IMR-90 (cell line): ENCODE measurements around the gene PPM1L. TPM values are rescaled to one million over a fixed set of nuclear protein-coding genes. Genes with fewer than 3 reads are reported as not detected.

ENCODE experiments used
- ATAC-seq: fragments of 200-7000 bp; cut with Tn5 transposase; 2 replicates; pipeline ENCODE4 v1.9.1; 2020; ENCODE audit warnings: low read depth, mild to moderate bottlenecking, moderate library complexity
- BruUV-seq: library from RNA; stranded (reverse); fragments of 400-500 nt; replicated peaks from 2 replicates; lab custom pipeline; 2021; lab: Mats Ljungman, UMichigan
- CTCF ChIA-PET: fragments of 300-600 bp; formaldehyde crosslinking; extraction: SDS; loops from one replicate; lab custom pipeline; 2021; ENCODE audit warnings: antibody characterized with exemption; lab: Yijun Ruan, JAX
- POLR2A ChIA-PET: fragments of 300-600 bp; sonication (Branson Sonifier 250); formaldehyde crosslinking; loops from one replicate; lab custom pipeline; 2022; ENCODE audit warnings: antibody characterized with exemption; ENCODE audit not compliant: unreplicated experiment; lab: Charles Lee
- DNase-seq: peaks from one replicate; pipeline ENCODE4 v3.0.0; 2013
- H2AFZ ChIP-seq: replicated peaks from 2 replicates; pipeline ENCODE3; 2013; ENCODE audit warnings: low read length, mild to moderate bottlenecking; ENCODE audit not compliant: poor library complexity
- H2AK5ac ChIP-seq: 2 replicates; pipeline ENCODE4 v1.6.1; 2013; ENCODE audit warnings: low read depth, low read length, inconsistent platforms
- H2AK9ac ChIP-seq: replicated peaks from 2 replicates; pipeline ENCODE3; 2013; ENCODE audit warnings: mild to moderate bottlenecking, low read depth, low read length, moderate library complexity; ENCODE audit not compliant: poor library complexity
- H2BK120ac ChIP-seq: 2 replicates; pipeline ENCODE4 v1.6.1; 2013; ENCODE audit warnings: low read depth, low read length, inconsistent platforms
- H2BK15ac ChIP-seq: 3 replicates; pipeline ENCODE4 v1.6.1; 2013; ENCODE audit warnings: low read depth, low read length, inconsistent platforms
- H2BK20ac ChIP-seq: 2 replicates; pipeline ENCODE4 v1.6.1; 2013; ENCODE audit warnings: low read depth, mild to moderate bottlenecking, inconsistent platforms, low read length, moderate library complexity
- H2BK5ac ChIP-seq: 2 replicates; pipeline ENCODE4 v1.6.1; 2013; ENCODE audit warnings: mild to moderate bottlenecking, low read depth, low read length, inconsistent platforms; ENCODE audit not compliant: poor library complexity, severe bottlenecking
- H3K14ac ChIP-seq: replicated peaks from 2 replicates; pipeline ENCODE4 v1.6.1; 2013; ENCODE audit warnings: low read depth, low read length, inconsistent platforms
- H3K18ac ChIP-seq: 2 replicates; pipeline ENCODE4 v1.6.1; 2013; ENCODE audit warnings: low read depth, low read length, control low read depth
- H3K23ac ChIP-seq: 2 replicates; pipeline ENCODE4 v1.6.1; 2013; ENCODE audit warnings: low read depth, low read length, inconsistent platforms
- H3K27ac ChIP-seq: 2 replicates; pipeline ENCODE4 v1.5.1; 2013; ENCODE audit warnings: mild to moderate bottlenecking, control low read depth, low read length; ENCODE audit not compliant: insufficient read depth
- H3K27me3 ChIP-seq: 2 replicates; pipeline ENCODE4 v1.6.1; 2013; ENCODE audit warnings: low read length; ENCODE audit not compliant: control insufficient read depth, insufficient read depth
- H3K36me3 ChIP-seq: 2 replicates; pipeline ENCODE4 v1.6.1; 2013; ENCODE audit warnings: low read length, mixed read lengths; ENCODE audit not compliant: control insufficient read depth, insufficient read depth
- H3K4ac ChIP-seq: 2 replicates; pipeline ENCODE4 v1.6.1; 2013; ENCODE audit warnings: low read depth, low read length, inconsistent platforms
- H3K4me1 ChIP-seq: 2 replicates; pipeline ENCODE4 v1.6.1; 2013; ENCODE audit warnings: low read length, mixed read lengths; ENCODE audit not compliant: control insufficient read depth, insufficient read depth
- H3K4me2 ChIP-seq: 2 replicates; pipeline ENCODE4 v1.6.1; 2013; ENCODE audit warnings: low read depth, mild to moderate bottlenecking, control low read depth, low read length, moderate library complexity
- H3K4me3 ChIP-seq: 2 replicates; pipeline ENCODE4 v1.5.1; 2013; ENCODE audit warnings: low read depth, mild to moderate bottlenecking, control low read depth, low read length, moderate library complexity; ENCODE audit not compliant: insufficient read depth
- H3K56ac ChIP-seq: 2 replicates; pipeline ENCODE4 v1.6.1; 2013; ENCODE audit warnings: low read length, inconsistent platforms; ENCODE audit not compliant: insufficient read depth; ENCODE audit errors: extremely low read depth
- H3K79me1 ChIP-seq, 2 experiments: 2 replicates each; pipeline ENCODE4 v1.6.1; 2013; ENCODE audit warnings: low read length in 2 of 2, inconsistent platforms in 1 of 2, low read depth in 1 of 2
- H3K9ac ChIP-seq: 2 replicates; pipeline ENCODE4 v1.6.1; 2013; ENCODE audit warnings: low read depth, low read length, control low read depth
- H3K9me1 ChIP-seq: 2 replicates; pipeline ENCODE4 v1.6.1; 2013; ENCODE audit warnings: low read length, inconsistent platforms; ENCODE audit not compliant: insufficient read depth
- H3K9me3 ChIP-seq: 2 replicates; pipeline ENCODE4 v1.6.1; 2013; ENCODE audit warnings: low read length; ENCODE audit not compliant: control insufficient read depth, insufficient read depth
- H4K20me1 ChIP-seq: 2 replicates; pipeline ENCODE4 v1.6.1; 2013; ENCODE audit warnings: low read length, inconsistent platforms; ENCODE audit not compliant: insufficient read depth
- H4K5ac ChIP-seq: 2 replicates; pipeline ENCODE4 v1.6.1; 2013; ENCODE audit warnings: mild to moderate bottlenecking, low read depth, low read length, control low read depth
- H4K8ac ChIP-seq, 2 experiments: 2 replicates each; pipeline ENCODE4 v1.6.1; 2013; ENCODE audit warnings: low read depth in 2 of 2, low read length in 2 of 2, control low read depth in 1 of 2, inconsistent platforms in 1 of 2
- H4K91ac ChIP-seq: 2 replicates; pipeline ENCODE4 v1.6.1; 2013; ENCODE audit warnings: low read depth, low read length, inconsistent platforms; ENCODE audit not compliant: insufficient read depth
- CEBPB ChIP-seq: IDR thresholded peaks from 2 replicates; pipeline ENCODE4 v1.6.1; 2012; ENCODE audit warnings: low read depth, low read length, improper control_type of control experiment
- CHD1 ChIP-seq: IDR thresholded peaks from 2 replicates; pipeline ENCODE4 v1.6.1; 2012; ENCODE audit warnings: low read depth, low read length, improper control_type of control experiment
- FOS ChIP-seq: fragments of 150-350 bp; IDR thresholded peaks from 2 replicates; pipeline ENCODE4 v1.6.1; 2016; ENCODE audit warnings: low read depth, low read length
- MXI1 ChIP-seq: IDR thresholded peaks from 2 replicates; pipeline ENCODE4 v1.6.1; 2012; ENCODE audit warnings: low read depth, mild to moderate bottlenecking, low read length, moderate library complexity, borderline replicate concordance
- NFE2L2 ChIP-seq: fragments of 150-350 bp; IDR thresholded peaks from 2 replicates; pipeline ENCODE4 v1.6.1; 2016; ENCODE audit warnings: low read depth, mild to moderate bottlenecking, low read length
- POLR2A ChIP-seq: IDR thresholded peaks from 2 replicates; pipeline ENCODE4 v1.6.1; 2012; ENCODE audit warnings: mild to moderate bottlenecking, low read depth, low read length
- RAD21 ChIP-seq: IDR thresholded peaks from 2 replicates; pipeline ENCODE4 v1.6.1; 2012; ENCODE audit warnings: low read length, improper control_type of control experiment
- RCOR1 ChIP-seq: IDR thresholded peaks from 2 replicates; pipeline ENCODE4 v1.6.1; 2012; ENCODE audit warnings: mild to moderate bottlenecking, low read length, improper control_type of control experiment; ENCODE audit not compliant: insufficient replicate concordance
- RFX5 ChIP-seq: IDR thresholded peaks from 2 replicates; pipeline ENCODE4 v1.8.0; 2012; ENCODE audit warnings: low read depth, mild to moderate bottlenecking, low read length, moderate library complexity
- SMC3 ChIP-seq: fragments of 150-350 bp; IDR thresholded peaks from 2 replicates; pipeline ENCODE4 v1.6.1; 2016; ENCODE audit warnings: low read depth, mild to moderate bottlenecking, antibody characterized with exemption, low read length, moderate library complexity
- WGBS, 2 experiments: methylation state at CpG; one replicate each; pipeline versions ENCODE4 v1.1.5 to v1.1.7; 2013; ENCODE audit warnings: missing lambda C conversion rate in 2 of 2; ENCODE audit not compliant: insufficient read length in 1 of 2; ENCODE audit errors: extremely low coverage in 2 of 2; 5-methylcytosine and 5-hydroxymethylcytosine counted together
- dilution Hi-C: fragments of 300-500 bp; cut with HindIII; formaldehyde crosslinking; loops from one replicate; pipeline ENCODE4 v1.14.3; 2018; ENCODE audit warnings: low sequenced_read_pairs; ENCODE audit not compliant: unreplicated experiment
- in situ Hi-C: fragments of 300-500 bp; cut with MboI; formaldehyde crosslinking; loops from 3 replicates; pipeline ENCODE4 v1.14.3; 2019; ENCODE audit warnings: low sequenced_read_pairs, inconsistent platforms, mixed read lengths
- intact Hi-C: fragments of 100-400 bp; cut with micrococcal nuclease; formaldehyde crosslinking; loops from 2 replicates; pipeline ENCODE4 v1.10.0; 2022
- polyA plus RNA-seq, 3 experiments: library from polyadenylated mRNA; depleted of rRNA; stranded (reverse); fragments of >200 nt; gene quantifications; 2 replicates each; pipeline ENCODE4 v1.2.3, GENCODE V29; 2012; ENCODE audit warnings: low replicate concordance in 1 of 3
- total RNA-seq: library from RNA; depleted of rRNA; stranded (reverse); fragments of >200 nt; gene quantifications from 2 replicates; pipeline ENCODE4 v1.2.3, GENCODE V29; 2012
- TF ChIP-seq, protein P1 (sequence below): fragments of 150-350 bp; IDR thresholded peaks from 2 replicates; pipeline ENCODE4 v1.6.1; 2016; ENCODE audit warnings: low read depth, mild to moderate bottlenecking, low read length, moderate library complexity, borderline replicate concordance

Gene PPM1L
- total and polyA plus RNA-seq, 2 of the 4 experiments (the other 2 are of a cell fraction), result 0.14 to 0.18 TPM

DNA sequence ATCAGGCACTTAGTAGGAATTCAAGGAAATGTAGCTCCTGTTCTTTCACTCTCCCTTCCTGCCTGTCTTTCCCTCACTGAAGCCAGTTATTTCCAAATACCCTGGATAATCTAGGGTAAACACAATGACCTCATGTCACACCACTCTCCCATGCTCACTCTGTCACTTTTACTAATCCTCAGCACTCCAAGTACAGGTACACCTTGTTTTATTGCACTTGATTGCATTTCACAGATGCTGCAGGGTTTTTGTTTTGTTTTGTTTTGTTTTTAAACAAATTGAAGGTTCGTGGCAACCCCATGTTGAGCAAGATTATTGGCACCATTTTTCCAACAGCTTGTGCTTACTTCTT, 40.8 kb downstream of the PPM1L start:
- CTCF ChIA-PET, result interaction anchor here (0.6 kb wide), 1 partner anchor 510 kb away, joined by 4 read pairs; no protein-coding TSS in a partner anchor
- Histone ChIP-seq H3K4me2 (no peak overlapping the region), H3K79me1 (no peaks in the 10 kb centered on the region), H2AK9ac (no peak overlapping the region), H4K8ac (no peak overlapping the region), H4K91ac (no peak overlapping the region), H3K14ac (no peak overlapping the region), H2AK5ac (no peak overlapping the region), H3K23ac (no peak overlapping the region), H3K27me3 (no peaks in the 10 kb centered on the region), H3K18ac (no peak overlapping the region), H3K9me1 (no peaks in the 10 kb centered on the region), H3K9ac (no peak overlapping the region), H3K4me1 (no peaks in the 10 kb centered on the region), H2BK15ac (no peak overlapping the region), H3K4ac (no peak overlapping the region), H3K27ac (no peak overlapping the region), H3K4me3 (no peak overlapping the region), H3K9me3 (no peaks in the 10 kb centered on the region), H2BK120ac (no peak overlapping the region), H4K20me1 (no peaks in the 10 kb centered on the region), H4K5ac (no peak overlapping the region), H2AFZ (no peak overlapping the region), H3K56ac (no peak overlapping the region), H2BK5ac (no peak overlapping the region), H2BK20ac (no peak overlapping the region), H3K36me3 (no peaks in the 10 kb centered on the region)
- DNase-seq, result no peak
- in situ Hi-C loops (no loop called here), dilution Hi-C loops (no loop called here), intact Hi-C loops (no loop called here)
- no peak for ATAC-seq
- BruUV-seq, result no TSS peak
- WGBS, 2 experiments, result no CpG with 5 or more reads among the region's 1 CpG
- POLR2A ChIA-PET, result no interaction called here
- TF ChIP-seq NFE2L2, result no peak
- TF ChIP-seq, protein P1, sequence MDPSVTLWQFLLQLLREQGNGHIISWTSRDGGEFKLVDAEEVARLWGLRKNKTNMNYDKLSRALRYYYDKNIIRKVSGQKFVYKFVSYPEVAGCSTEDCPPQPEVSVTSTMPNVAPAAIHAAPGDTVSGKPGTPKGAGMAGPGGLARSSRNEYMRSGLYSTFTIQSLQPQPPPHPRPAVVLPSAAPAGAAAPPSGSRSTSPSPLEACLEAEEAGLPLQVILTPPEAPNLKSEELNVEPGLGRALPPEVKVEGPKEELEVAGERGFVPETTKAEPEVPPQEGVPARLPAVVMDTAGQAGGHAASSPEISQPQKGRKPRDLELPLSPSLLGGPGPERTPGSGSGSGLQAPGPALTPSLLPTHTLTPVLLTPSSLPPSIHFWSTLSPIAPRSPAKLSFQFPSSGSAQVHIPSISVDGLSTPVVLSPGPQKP, result no peak
- TF ChIP-seq POLR2A, result no peak
- TF ChIP-seq FOS, result no peak
- TF ChIP-seq SMC3, result no peak
- no peak for TF ChIP-seq MXI1
- TF ChIP-seq CEBPB, result no peak
- TF ChIP-seq CHD1, result no peak
- TF ChIP-seq RAD21, result no peak
- TF ChIP-seq RFX5, result no peak
- no peak for TF ChIP-seq RCOR1
